Liver (tissue), 9 donors: Measurements from ENCODE around the gene C7orf57. TPM values are rescaled to one million over a fixed set of nuclear protein-coding genes. Genes with fewer than 3 reads are reported as not detected.

Source experiments
- DNase-seq: peaks from one replicate; pipeline ENCODE4 v3.0.0-alpha.2; 2017; ENCODE audit warnings: low spot score
- H3K27ac ChIP-seq, 2 donors: one replicate each; pipeline ENCODE4 v1.7.0; 2013; ENCODE audit warnings: inconsistent platforms in 2 of 2, low read length in 2 of 2, control low read depth in 1 of 2, low read depth in 1 of 2, mild to moderate bottlenecking in 1 of 2
- H3K27me3 ChIP-seq, 4 donors: one replicate each; pipeline versions ENCODE4 v1.6.1 to v1.7.0; 2013; ENCODE audit warnings: low read length in 3 of 4, inconsistent platforms in 1 of 4, mild to moderate bottlenecking in 1 of 4, moderate library complexity in 1 of 4; ENCODE audit not compliant: control insufficient read depth in 4 of 4, insufficient read depth in 4 of 4
- H3K36me3 ChIP-seq, 4 donors: one replicate each; pipeline versions ENCODE4 v1.6.1 to v1.7.0; 2013; ENCODE audit warnings: low read length in 3 of 4, mild to moderate bottlenecking in 3 of 4, low read depth in 1 of 4, moderate library complexity in 1 of 4; ENCODE audit not compliant: control insufficient read depth in 4 of 4, insufficient read depth in 3 of 4
- H3K4me1 ChIP-seq, 4 donors: one replicate each; pipeline versions ENCODE4 v1.6.1 to v1.7.0; 2013; ENCODE audit warnings: low read length in 3 of 4, mild to moderate bottlenecking in 3 of 4, moderate library complexity in 1 of 4; ENCODE audit not compliant: control insufficient read depth in 4 of 4, insufficient read depth in 4 of 4
- H3K4me3 ChIP-seq, 3 donors: one replicate each; pipeline versions ENCODE4 v1.6.1 to v1.7.0; 2013; ENCODE audit warnings: low read length in 3 of 3, control low read depth in 1 of 3, low read depth in 1 of 3, mild to moderate bottlenecking in 1 of 3
- H3K9ac ChIP-seq, 2 donors: one replicate each; pipeline ENCODE4 v1.7.0; 2013; ENCODE audit warnings: low read length in 2 of 2, mild to moderate bottlenecking in 2 of 2, moderate library complexity in 2 of 2, control low read depth in 1 of 2, low read depth in 1 of 2
- H3K9me3 ChIP-seq, 4 donors: one replicate each; pipeline versions ENCODE4 v1.6.1 to v1.7.0; 2013; ENCODE audit warnings: low read length in 3 of 4; ENCODE audit not compliant: control insufficient read depth in 4 of 4
- CTCF ChIP-seq: fragments of 150-350 bp; IDR thresholded peaks from 2 replicates; pipeline ENCODE4 v1.5.1; 2017; ENCODE audit warnings: improper control_type of control experiment, low read depth, low read length; ENCODE audit not compliant: missing input control
- EGR1 ChIP-seq, 2 donors: IDR thresholded peaks; 2 replicates each; pipeline ENCODE4 v1.6.1; 2016 to 2018; ENCODE audit warnings: antibody characterized with exemption in 2 of 2, low read depth in 2 of 2
- FOXA1 ChIP-seq: IDR thresholded peaks from 2 replicates; pipeline ENCODE4 v1.6.1; 2016; ENCODE audit warnings: antibody characterized with exemption
- FOXA2 ChIP-seq: IDR thresholded peaks from 2 replicates; pipeline ENCODE4 v1.6.1; 2016; ENCODE audit warnings: antibody characterized with exemption
- GABPA ChIP-seq, 2 donors: IDR thresholded peaks in 1 of 2; conservative IDR thresholded peaks in 1 of 2; 2 replicates each; pipeline ENCODE4 v1.6.1; 2016; ENCODE audit warnings: antibody characterized with exemption in 2 of 2, mild to moderate bottlenecking in 1 of 2, moderate library complexity in 1 of 2
- HNF4A ChIP-seq, 2 donors: conservative IDR thresholded peaks; 2 replicates each; pipeline ENCODE4 v1.6.1; 2016; ENCODE audit warnings: antibody characterized with exemption in 2 of 2, mild to moderate bottlenecking in 2 of 2
- HNF4G ChIP-seq: IDR thresholded peaks from 2 replicates; pipeline ENCODE4 v1.6.1; 2016; ENCODE audit warnings: antibody characterized with exemption
- NR2F2 ChIP-seq: IDR thresholded peaks from 2 replicates; pipeline ENCODE4 v1.6.1; 2016; ENCODE audit warnings: antibody characterized with exemption
- RAD21 ChIP-seq, 2 donors: IDR thresholded peaks; 2 replicates each; pipeline ENCODE4 v1.6.1; 2016; ENCODE audit warnings: antibody characterized with exemption in 2 of 2, mild to moderate bottlenecking in 2 of 2
- REST ChIP-seq: IDR thresholded peaks from 2 replicates; pipeline ENCODE4 v1.6.1; 2016; ENCODE audit warnings: antibody characterized with exemption, mild to moderate bottlenecking
- SP1 ChIP-seq: IDR thresholded peaks from 2 replicates; pipeline ENCODE4 v1.6.1; 2018; ENCODE audit warnings: antibody characterized with exemption, mild to moderate bottlenecking
- TAF1 ChIP-seq: conservative IDR thresholded peaks from 2 replicates; pipeline ENCODE4 v1.6.1; 2016; ENCODE audit warnings: antibody characterized with exemption, mild to moderate bottlenecking
- ZBTB33 ChIP-seq: IDR thresholded peaks from 2 replicates; pipeline ENCODE4 v1.6.1; 2016; ENCODE audit warnings: antibody characterized with exemption
- WGBS: extraction: QIAGEN DNeasy Blood & Tissue Kit; methylation state at CpG from one replicate; pipeline ENCODE4 v1.1.7; 2013; 5-methylcytosine and 5-hydroxymethylcytosine counted together
- polyA plus RNA-seq, 2 donors: library from polyadenylated mRNA; stranded (reverse) in 1 of 2; unstranded in 1 of 2; fragments of 200-250 nt in 1 of 2; fragments of >200 nt in 1 of 2; fragmentation: Nextera tagmentation in 1 of 2; extraction: Ambion mirVana in 1 of 2; gene quantifications; one replicate each; pipeline versions ENCODE4 v1.2.1 to v1.2.3, GENCODE V29; 2013 to 2015
- total RNA-seq, 2 donors: library from RNA; depleted of rRNA; stranded (reverse); fragments of >200 nt; gene quantifications; one replicate each; pipeline ENCODE4 v1.2.3, GENCODE V29; 2014
- donor health status: healthy.
- donor health status: healthy.
- donor health status: healthy.
- donor health status: healthy.
- donor health status: healthy.

C7orf57 gene
- total and polyA plus RNA-seq, 4 donors: not detected

GRCh38 chr7:48058990-48059389 is 23.6 kb downstream of the C7orf57 start (continued):
- TF ChIP-seq REST: no peak

GRCh38 chr7:48059706-48060105 is 24.4 kb downstream of the C7orf57 start:
- H3K4me1 ChIP-seq: no peaks in the 10 kb centered on the region
- no peak overlapping the region for H3K9ac ChIP-seq
- H3K4me3 ChIP-seq: no peak overlapping the region
- H3K27ac ChIP-seq: no peak overlapping the region
- H3K27me3 ChIP-seq: no peaks in the 10 kb centered on the region
- 76% methylated on average over 5 of the region's 5 CpGs for WGBS
- no peak for DNase-seq
- TF ChIP-seq FOXA2 (no peak), FOXA1 (no peak), HNF4A (conservative IDR thresholded peaks at IDR 0.05) (no peak), RAD21 (IDR thresholded peaks at IDR 0.05) (no peak), GABPA (IDR thresholded peaks at IDR 0.05 in 1 of 2, conservative IDR thresholded peaks at IDR 0.05 in 1 of 2) (no peak), SP1 (no peak), ZBTB33 (no peak), REST (no peak), HNF4G (no peak), EGR1 (IDR thresholded peaks at IDR 0.05; ENCODE audit: low read depth in 2 of 2) (no peak), NR2F2 (no peak), CTCF (no peak), TAF1 (no peak)
- H3K9me3 ChIP-seq: peaks cover 0 to 2% (median 0%) of the 10 kb centered on the region in 4 donors
- H3K36me3 ChIP-seq: no peaks in the 10 kb centered on the region
